SJCRH30 (cell line): ENCODE results near the gene ERP44. TPM values are rescaled to one million over a fixed set of nuclear protein-coding genes. Genes with fewer than 3 reads are reported as not detected.

Source experiments
- DNase-seq, 2 experiments: peaks; one replicate each; pipeline ENCODE4 v3.0.0-alpha.2; 2015 to 2020
- H3K27ac ChIP-seq: fragments of 250-450 bp; sonication (Bioruptor Pico); 2 replicates; pipeline ENCODE4 v1.5.1; 2020; ENCODE audit warnings: mild to moderate bottlenecking, moderate library complexity
- H3K27me3 ChIP-seq: fragments of 250-450 bp; sonication (Bioruptor Pico); 2 replicates; pipeline ENCODE4 v1.5.1; 2020; ENCODE audit warnings: mild to moderate bottlenecking, moderate library complexity
- H3K36me3 ChIP-seq: fragments of 250-450 bp; sonication (Bioruptor Pico); 2 replicates; pipeline ENCODE4 v1.5.1; 2020; ENCODE audit warnings: mild to moderate bottlenecking, moderate library complexity
- H3K4me1 ChIP-seq: fragments of 250-450 bp; sonication (Bioruptor Pico); 2 replicates; pipeline ENCODE4 v1.5.1; 2020; ENCODE audit warnings: mild to moderate bottlenecking, moderate library complexity
- H3K4me3 ChIP-seq: fragments of 250-450 bp; sonication (Bioruptor Pico); 2 replicates; pipeline ENCODE4 v1.5.1; 2020; ENCODE audit warnings: mild to moderate bottlenecking, moderate library complexity
- H3K9me3 ChIP-seq: fragments of 250-450 bp; sonication (Bioruptor Pico); replicated peaks from 2 replicates; pipeline ENCODE4 v1.5.1; 2020; ENCODE audit warnings: mild to moderate bottlenecking, moderate library complexity
- total RNA-seq: library from RNA; depleted of rRNA; stranded (reverse); fragments of >200 nt; shearing (Covaris generic); gene quantifications from 2 replicates; pipeline ENCODE4 v1.2.3, GENCODE V29; 2014; rRNA removed

Gene ERP44
- total RNA-seq, 1 experiment from 2014 or later, result 31.1 TPM

DNA sequence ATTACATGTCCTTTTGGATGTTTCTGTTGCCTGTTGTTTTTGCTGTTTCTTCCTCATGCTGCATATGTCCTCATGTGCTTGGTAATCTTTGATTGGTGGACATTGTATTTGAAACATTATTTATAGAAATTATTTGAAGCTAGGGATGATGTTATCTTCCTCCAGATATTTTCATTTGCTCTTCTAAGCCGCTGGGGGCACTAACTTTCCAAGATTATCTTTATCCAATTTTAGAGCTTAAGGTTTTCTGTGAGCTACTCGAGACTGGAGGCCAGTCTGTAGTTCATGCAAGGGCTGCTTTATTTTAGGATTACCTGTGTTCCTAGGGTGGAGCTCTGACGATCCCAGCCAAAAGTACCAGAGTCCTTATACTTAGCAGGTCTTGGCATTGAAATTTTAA, 151.4 kb downstream of the ERP44 start:
- H3K4me3 ChIP-seq, result no peak overlapping the region
- H3K9me3 ChIP-seq, result no peaks in the 10 kb centered on the region; the same call in 1 of the 2 replicates
- peaks cover 7% of the 10 kb centered on the region; the same call in 1 of the 2 replicates for H3K36me3 ChIP-seq
- no peaks in the 10 kb centered on the region; the same call in 1 of the 2 replicates for H3K4me1 ChIP-seq
- DNase-seq, result no peak
- H3K27me3 ChIP-seq, result no peaks in the 10 kb centered on the region
- H3K27ac ChIP-seq, result no peak overlapping the region

DNA sequence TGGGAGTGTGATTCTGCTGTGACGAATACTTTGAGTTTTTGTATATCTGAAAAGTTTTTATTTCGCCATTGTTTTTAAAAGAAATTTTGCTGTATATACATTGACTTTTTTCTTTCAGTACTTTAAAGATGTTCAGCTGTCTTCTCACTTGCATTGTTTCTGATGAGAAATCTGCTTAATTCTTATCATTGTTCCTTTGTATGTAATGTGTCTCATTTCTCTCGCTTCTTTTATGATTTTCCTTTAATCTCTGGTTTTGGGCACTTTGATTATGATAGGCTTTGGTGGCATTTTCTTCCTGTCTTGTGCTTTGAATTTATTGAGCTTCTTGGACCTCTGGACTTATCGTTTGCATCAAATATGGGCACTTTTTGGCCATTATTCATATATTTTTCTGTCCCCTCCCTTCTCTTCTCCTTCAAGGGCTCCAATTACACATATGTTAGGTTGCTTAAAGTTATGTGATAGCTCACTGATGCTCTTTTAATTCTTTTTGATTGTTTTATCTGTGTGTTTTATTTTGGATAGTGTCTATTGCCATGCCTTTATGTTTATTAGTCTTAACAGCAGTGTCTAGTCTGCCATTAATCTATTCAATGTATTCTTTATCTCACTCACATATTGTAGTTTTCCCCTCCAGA, 161.7 kb downstream of the ERP44 start:
- Histone ChIP-seq H3K9me3 (peaks cover 6% of the 10 kb centered on the region; the same call in 1 of the 2 replicates), H3K4me1 (no peaks in the 10 kb centered on the region), H3K27ac (no peak overlapping the region), H3K4me3 (no peak overlapping the region), H3K27me3 (no peaks in the 10 kb centered on the region), H3K36me3 (no peaks in the 10 kb centered on the region)
- no peak for DNase-seq

- no peak for DNase-seq
- Histone ChIP-seq H3K4me3 (no peak overlapping the region), H3K4me1 (no peaks in the 10 kb centered on the region), H3K9me3 (0 out of 2 replicates have a peak, but pooled peaks cover 4% of the 10 kb centered on the region), H3K27ac (no peak overlapping the region), H3K27me3 (no peaks in the 10 kb centered on the region), H3K36me3 (peaks cover 5% of the 10 kb centered on the region; the same call in 1 of the 2 replicates)
Observed at GRCh38 chr9:99931155-99931840, 167.5 kb downstream of the ERP44 start.

GRCh38 chr9:99929652-99930051, 169.1 kb downstream of the ERP44 start:
- no peak for DNase-seq
- Histone ChIP-seq H3K4me1 (no peaks in the 10 kb centered on the region), H3K9me3 (0 out of 2 replicates have a peak, but pooled peaks cover 4% of the 10 kb centered on the region), H3K27ac (no peak overlapping the region), H3K27me3 (no peaks in the 10 kb centered on the region), H3K36me3 (peaks cover 5% of the 10 kb centered on the region; the same call in 1 of the 2 replicates), H3K4me3 (no peak overlapping the region)

Other genes starting within 250 kb of the ERP44 start
- gene STX17, start 192.3 kb downstream of the ERP44 start, total RNA-seq, result 17.2 and 18.1 TPM in 2 replicates
- 25.8 and 30.1 TPM in 2 replicates for gene INVS, start 243 bp upstream of the ERP44 start, total RNA-seq